22Rv1 (cell line): ENCODE results near the gene FAM149A.

ENCODE experiments used
- ZFX ChIP-seq: fragments of 450-650 bp; IDR thresholded peaks from 2 replicates; pipeline ENCODE4 v1.6.1; 2017; ENCODE audit warnings: antibody characterized with exemption, borderline replicate concordance
- TF ChIP-seq, protein P1 (sequence below): fragments of 450-650 bp; IDR thresholded peaks from 2 replicates; pipeline ENCODE4 v1.5.1; 2017; ENCODE audit warnings: mild to moderate bottlenecking

DNA sequence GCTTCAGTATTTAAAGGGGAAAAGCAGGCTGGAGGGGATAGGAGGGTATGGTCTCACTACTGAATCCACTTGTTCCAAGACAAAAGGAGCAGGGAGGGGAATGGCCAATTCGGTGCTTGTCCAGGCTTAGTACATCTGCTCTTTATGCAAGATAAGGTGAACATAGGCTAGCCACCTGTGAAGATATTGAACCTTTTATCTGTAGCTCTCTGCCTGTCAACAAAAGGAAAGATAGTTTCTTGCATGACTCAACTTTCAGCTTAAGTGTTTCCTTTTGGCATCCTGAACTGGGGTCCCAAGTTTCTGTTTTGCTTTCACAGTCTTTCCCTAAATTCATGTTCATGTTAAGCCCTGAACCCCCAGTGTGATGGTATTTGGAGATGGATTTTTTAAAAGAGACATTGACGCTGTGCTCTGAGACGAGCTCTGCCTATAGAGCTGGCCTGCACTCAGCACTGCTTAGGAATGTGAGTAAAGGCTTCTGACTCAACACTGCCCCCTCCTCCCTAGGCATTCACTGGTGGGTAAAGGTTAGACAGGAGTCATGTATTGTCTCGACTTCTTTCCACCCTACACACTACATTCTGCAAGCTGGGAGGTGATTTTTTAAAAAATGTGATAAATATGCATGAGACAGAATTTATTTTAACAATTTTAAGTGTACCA is 28.2 kb downstream of the FAM149A start:
- TF ChIP-seq, protein P1, sequence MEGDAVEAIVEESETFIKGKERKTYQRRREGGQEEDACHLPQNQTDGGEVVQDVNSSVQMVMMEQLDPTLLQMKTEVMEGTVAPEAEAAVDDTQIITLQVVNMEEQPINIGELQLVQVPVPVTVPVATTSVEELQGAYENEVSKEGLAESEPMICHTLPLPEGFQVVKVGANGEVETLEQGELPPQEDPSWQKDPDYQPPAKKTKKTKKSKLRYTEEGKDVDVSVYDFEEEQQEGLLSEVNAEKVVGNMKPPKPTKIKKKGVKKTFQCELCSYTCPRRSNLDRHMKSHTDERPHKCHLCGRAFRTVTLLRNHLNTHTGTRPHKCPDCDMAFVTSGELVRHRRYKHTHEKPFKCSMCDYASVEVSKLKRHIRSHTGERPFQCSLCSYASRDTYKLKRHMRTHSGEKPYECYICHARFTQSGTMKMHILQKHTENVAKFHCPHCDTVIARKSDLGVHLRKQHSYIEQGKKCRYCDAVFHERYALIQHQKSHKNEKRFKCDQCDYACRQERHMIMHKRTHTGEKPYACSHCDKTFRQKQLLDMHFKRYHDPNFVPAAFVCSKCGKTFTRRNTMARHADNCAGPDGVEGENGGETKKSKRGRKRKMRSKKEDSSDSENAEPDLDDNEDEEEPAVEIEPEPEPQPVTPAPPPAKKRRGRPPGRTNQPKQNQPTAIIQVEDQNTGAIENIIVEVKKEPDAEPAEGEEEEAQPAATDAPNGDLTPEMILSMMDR, result peak; percentile 50
- TF ChIP-seq ZFX, result no peak
